Skin of body (tissue), 2 donors: ENCODE data around the gene ADAMTS14. TPM values are rescaled to one million over a fixed set of nuclear protein-coding genes. Genes with fewer than 3 reads are reported as not detected.
A peak's percentile ranks its signal among the peaks of the same experiment; 100 is the strongest.
"Not testable (repeated sequence)": the region's sequence is repeated elsewhere in the genome, so short reads cannot be mapped to it uniquely, and the experiment has no call there.

ENCODE experiments used
- DNase-seq: peaks from one replicate; lab custom pipeline; 2025; lab: John Stamatoyannopoulos, UW
- total RNA-seq: library from RNA; depleted of rRNA; stranded (reverse); fragments of >200 nt; gene quantifications from one replicate; pipeline ENCODE4 v1.2.3, GENCODE V29; 2014

The ADAMTS14 gene
- total RNA-seq, 1 donor from 2014 or later, result 5.2 TPM

DNA sequence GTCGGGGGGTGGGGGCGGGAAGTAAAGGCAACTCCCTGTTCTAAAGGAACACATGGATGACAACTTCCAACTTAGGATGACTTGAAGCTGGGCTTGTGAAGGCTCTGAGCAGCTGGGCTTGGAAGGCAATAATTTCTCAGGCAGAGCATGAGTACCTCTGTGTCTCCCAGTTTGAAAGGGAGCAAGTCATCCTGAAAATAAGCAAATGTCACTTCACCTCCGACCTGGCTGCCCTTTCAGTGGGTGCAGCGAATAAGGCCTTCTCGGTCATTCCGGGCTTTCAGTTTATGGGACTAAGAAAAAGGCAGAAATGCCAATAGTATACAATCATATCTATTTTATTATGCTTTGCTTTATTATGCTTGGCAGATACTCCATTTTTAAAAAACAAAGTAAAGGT lies 15.3 kb upstream of the ADAMTS14 start:
- no peak for DNase-seq

DNA sequence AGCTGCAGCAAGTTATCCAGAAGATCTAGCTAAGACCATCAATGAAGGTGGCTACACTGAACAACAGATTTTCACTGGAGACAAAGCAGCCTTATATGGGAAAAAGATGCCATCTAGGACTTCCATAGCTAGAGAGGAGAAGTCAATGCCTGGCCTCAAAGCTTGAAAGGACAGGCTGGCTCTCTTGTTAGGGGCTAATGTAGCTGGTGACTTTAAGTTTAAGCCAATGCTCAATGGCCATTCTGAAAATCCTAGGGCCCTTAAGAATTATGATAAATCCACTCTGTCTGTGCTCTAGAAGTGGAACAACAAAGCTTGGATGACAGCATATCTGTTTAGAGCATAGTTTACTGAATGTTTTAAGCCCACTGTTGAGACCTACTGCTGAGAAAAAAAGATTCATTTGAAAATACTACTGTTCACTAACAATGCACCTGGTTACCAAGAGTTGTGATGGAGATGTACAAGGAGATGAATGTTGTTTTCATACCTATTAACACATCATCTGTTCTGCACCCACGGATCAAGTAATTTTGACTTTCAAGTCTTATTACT lies 13.6 kb upstream of the ADAMTS14 start:
- no peak for DNase-seq

DNA sequence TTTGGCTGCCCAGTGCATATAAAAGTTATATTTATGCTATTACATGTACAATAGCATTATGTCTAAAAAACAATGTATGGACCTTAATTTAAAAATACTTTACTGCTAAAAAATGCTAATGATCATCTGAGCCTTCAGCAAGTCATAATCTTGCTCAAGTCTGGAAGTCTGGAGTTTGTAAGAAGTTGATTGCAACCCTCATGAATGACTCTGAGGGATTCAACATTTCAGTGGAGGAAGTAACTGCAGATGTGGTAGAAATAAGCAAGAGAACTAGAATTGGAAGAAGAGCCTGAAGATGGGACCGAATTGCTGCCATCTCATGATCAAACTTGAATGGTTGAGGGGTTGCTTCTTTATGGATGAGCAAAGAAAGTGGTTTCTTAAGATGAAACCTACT lies 13.0 kb upstream of the ADAMTS14 start:
- DNase-seq, result no peak

DNA sequence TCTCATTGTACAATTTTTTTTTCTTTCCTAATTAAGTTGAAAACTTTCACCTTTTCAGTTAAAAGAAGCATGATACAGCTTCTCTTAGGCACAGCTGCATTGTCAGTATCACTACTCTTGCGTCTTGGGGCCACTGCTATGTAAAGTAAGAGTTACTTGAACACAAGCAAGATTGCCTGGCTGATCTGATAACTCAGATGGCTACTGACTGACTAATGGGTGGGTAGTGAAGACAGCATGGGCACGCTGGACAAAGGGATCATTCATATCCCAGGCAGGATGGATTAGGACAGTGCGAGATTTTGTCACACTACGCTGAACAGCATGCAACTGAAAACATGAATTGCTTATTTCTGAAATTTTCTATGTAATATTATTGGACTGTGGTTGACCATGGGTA lies 11.6 kb upstream of the ADAMTS14 start:
- DNase-seq, result no peak

DNA sequence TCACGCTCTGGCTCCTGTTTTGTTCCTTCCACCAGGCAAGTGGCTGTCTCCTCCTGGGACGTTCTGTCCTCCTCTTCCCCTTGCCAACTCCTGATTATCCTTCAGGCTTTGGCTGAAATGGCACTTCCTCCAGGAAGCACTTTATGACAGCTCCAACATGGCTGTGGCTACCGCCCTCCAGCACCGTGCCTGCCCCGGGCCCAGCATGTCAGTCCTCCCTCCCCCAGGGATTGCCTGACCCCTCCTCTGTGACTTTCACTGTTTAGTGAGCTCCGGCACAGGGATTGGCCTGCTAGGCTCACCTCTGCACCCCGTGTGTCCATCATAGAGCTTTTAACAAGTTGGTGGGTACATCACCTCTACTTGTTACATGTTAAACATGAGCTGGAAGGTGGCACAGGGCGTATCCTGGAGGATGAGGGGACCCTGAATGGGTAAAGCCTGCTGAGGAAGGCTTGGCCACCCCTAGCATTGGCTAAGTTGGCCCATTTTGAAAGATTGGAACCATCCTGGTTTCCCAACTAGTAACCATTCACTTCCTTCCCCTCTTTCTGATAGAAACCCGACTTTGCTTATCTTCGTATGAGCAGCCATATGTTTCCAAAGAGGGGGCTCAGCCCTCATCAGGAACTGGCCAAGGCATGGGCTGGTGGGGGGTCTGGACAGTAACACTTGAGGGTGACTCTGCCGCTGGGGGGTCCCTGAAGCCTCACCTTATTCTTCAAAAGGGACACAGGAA lies 10.5 kb upstream of the ADAMTS14 start:
- DNase-seq, result no peak

DNA sequence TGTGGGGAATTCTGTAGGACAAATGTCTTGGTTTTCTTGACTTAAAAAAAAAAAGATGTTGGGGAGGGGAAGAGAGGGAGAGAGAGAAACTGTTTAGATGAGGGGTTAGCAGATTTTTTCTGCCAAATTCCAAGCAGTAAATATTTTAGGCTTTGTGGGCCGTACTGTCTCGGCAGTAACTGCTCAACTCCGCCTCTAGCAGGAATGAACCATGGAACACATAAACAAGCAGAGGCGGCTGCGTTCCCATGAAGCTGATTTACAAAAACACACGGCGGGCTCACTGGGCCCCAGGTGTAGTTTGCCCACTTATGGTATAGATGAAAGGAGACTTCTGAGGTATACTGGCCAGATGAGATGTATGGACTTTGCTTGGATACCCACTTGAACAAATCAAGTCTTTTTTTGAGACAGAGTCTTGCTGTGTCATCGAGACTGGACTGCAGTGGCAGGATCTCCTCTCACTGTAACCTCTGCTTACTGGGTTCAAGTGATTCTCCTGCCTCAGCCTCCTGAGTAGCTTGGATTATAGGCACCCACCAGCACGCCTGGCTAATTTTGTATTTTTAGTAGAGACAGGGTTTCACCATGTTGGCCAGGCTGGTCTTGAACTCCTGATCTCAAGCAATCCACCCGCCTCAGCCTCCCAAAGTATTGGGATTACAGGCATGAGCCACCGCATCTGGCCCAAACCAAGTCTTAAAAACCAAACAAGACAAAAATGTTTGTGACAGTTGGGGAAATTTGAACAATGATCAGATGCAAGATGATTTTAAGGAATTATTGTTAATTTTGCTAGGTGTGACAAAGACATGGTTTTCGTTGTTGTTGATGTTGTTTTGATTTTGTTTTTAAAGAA lies 9.7 kb upstream of the ADAMTS14 start:
- peak; percentile 83 for DNase-seq

DNA sequence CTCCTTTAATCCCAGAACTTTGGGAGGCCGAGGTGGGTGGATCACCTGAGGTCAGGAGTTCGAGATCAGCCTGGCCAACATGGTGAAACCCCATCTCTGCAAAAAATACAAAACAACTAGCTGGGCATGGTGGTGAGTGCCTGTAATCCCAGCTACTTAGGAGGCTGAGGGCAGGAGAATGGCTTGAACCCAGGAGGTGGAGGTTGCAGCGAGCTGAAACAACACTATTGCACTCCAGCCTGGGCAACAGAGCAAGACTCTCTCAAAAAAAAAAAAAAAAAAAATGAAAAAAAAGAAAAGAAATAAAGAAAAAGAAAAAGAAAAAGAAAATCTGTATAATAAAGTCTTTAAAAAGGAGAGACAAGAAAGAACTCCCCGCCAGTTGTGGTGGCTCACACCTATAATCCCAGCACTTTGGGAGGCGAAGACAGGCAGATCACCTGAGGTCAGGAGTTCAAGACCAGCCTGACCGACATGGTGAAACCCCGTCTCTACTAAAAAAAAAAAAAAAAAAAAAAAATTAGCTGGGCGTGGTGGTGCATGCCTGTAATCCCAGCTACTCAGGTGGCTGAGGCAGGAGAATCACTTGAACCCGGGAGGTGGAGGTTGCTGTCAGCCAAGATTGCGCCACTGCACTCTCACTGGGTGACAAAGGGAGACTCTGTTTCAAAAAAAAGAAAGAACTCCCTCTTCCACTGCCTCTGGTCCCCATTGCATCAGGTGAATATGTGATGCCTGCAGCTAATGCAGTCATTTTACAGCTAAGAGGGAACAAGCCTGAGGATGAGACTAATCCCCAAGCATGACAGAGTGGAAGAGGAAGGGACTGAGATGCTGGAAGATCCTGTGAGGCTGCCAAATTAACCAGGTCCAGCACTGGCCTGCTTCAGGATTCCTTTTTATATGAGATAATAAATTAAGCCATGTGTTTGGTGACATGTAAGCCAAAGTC lies 8.6 kb upstream of the ADAMTS14 start:
- peak; percentile 69 for DNase-seq

DNA sequence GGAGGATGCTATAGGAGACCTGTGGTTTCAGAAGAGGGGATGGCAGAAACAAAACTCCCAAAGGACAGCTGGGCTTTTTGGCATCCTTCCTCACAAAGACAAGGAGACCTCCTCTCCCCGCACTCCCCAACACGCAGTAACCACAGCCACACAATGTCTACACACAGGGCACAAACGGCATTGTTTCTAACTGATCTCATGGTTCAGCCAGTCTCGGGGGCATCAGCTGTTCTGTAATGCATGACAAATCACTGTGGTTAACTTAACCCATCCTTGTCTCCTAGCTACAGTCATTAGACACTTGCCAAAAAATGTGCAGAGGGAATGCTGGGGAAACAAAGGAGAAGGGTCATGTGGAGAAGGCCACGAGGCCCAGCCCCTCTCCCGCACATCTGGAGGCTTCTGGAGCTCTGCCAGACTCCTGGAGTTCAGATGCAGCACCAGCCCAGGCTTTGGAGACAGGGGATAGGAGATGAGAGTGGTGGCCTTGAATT lies 7.6 kb upstream of the ADAMTS14 start:
- peak; percentile 98 for DNase-seq

DNA sequence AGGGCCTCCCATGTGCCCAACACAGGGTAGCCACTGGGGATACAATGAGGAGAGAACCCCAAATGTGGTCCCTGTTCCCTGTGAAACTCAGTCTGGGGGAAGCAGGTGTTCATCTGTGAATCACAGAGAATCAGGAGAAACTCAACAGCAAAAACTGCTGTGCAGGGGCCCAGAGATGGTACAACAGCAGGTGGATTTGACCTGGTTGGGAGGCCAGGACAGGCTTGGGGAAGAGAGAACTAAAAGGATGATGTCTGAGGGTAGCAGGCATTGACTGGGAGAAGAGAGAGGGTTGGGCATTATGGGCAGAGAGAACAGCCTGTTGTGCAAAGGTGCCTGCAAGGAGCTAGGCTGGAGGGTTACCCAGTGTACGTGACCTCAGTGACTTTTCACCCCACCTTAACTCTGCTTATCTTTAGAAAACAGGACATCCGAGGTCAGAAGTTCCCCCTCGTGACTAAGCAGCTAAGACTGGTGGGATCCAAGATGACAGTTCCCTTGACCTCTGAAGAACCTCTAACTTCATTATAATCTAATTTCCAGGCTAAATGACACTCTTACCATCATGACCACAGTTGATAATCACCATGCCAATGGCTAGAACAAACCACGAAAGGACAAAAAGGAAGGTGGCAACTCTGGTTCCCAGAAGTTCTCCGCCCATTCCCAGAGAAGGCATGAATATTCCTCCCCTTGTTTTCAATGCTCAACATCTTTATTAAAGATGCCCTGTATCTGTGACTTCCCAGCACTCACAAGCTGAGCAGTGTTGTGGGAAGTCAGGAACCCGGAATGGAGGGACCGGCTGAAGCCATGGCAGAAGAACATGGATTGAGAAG lies 5.1 kb upstream of the ADAMTS14 start:
- no peak for DNase-seq

DNA sequence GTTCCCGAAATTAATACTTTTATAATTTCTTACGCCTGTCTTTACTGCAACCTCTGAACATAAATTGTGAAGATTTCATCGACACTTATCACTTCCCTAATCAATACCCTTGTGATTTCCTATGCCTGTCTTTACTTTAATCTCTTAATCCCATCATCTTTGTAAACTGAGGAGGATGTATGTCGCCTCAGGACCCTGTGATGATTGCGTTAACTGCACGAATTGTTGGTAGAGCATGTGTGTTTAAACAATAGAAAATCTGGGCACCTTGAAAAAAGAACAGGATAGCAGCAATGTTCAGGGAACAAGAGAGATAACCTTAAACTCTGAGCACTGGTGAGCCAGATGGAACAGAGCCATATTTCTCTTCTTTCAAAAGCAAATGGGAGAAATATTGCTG lies 4.5 kb upstream of the ADAMTS14 start:
- DNase-seq, result not testable (repeated sequence)

DNA sequence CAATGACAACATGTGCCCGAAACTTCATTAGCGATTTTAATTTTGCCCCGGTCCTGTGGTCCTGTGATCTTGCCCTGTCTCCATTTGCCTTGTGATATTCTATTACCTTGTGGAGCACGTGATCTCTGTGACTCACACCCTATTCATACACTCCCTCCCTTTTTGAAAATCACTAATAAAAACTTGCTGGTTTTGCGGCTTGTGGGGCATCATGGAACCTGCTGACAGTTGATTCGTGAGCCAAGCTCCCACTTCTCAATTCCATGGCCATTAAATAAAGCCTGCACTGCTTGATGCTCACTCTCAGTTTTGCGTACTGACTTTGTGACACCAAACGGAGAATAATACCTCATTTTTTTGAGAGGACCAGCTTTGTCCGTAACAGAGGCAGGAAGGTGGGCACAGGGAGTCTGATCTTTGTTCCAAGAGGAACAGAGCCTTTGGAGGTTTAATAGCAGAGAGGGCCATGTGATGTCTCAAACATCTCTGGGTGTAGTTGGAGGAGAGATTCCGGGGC lies 3.8 kb upstream of the ADAMTS14 start:
- DNase-seq, result no peak

DNA sequence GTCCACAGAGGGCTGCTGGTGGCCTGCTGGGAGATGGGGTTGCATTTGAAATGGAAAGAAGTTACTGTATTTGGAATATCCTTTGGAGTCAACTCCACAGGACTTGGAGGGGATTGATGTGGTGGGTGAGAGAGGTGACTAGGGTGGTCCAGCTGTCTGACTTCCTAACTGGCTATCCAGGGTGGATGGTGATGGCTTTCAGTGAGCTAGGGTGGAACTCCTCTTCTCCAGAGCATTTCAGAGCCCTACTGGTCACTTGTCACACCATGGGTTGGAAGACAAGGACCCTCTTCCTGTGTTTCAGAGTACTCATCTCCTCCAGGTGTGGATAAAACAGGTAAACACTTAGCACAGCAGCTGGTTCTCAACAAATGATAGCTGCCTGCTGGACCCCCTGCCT lies 3.3 kb upstream of the ADAMTS14 start:
- DNase-seq, result no peak

DNA sequence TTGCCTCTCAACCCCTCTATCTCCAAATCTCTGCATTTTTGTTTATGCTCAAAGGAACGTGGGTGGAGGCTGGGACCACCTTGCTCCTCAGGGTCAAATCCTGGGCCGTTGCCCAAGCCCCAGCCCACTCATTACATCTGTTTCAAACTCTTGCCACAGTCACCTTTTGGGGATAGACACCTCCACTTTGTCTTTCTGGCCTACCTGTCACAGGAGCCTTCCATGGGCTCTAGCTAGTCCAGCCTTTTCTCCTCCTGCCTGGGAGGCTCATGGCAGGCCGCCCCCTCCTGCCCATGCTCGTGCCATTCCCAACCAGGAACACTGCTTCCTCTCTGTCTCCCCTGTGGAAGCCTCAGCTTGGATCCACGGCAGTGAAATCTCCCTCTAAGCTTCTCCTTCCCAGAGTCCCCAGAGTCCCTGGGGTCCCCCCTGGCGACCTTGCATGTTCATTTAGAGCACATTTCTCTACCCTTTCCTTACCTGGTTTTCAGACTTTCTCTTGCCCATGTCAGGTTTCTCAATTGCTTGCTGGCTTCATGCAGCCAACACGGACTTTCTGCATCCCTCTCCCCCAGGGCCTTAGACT lies 2.5 kb upstream of the ADAMTS14 start:
- DNase-seq, result no peak

DNA sequence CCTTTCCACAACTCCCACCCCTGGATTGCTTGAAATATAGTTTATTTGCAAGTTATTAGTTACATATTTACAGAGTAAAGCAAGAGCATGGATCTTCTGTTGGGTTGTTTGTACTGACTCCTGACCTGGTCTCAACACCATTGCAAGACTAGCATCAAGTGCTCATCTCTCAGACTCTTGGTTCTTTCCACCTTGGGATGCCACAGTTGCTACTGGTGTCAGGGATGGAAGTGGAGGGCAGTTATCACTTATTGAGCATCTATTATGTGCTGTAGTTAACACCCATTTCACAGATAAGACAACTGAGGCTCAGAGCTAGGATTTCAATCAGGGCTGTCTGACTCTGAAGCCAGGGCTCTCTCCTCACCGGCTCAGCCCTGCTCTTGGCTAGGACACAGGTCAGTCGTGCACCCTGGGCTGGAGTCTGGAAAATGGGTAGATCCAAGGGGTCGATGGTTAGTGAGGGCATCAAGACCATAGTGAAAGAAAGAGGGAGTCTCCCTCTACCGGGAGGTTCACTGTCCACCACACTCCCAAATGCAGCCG lies 614 bp upstream of the ADAMTS14 start:
- DNase-seq, result no peak

DNA sequence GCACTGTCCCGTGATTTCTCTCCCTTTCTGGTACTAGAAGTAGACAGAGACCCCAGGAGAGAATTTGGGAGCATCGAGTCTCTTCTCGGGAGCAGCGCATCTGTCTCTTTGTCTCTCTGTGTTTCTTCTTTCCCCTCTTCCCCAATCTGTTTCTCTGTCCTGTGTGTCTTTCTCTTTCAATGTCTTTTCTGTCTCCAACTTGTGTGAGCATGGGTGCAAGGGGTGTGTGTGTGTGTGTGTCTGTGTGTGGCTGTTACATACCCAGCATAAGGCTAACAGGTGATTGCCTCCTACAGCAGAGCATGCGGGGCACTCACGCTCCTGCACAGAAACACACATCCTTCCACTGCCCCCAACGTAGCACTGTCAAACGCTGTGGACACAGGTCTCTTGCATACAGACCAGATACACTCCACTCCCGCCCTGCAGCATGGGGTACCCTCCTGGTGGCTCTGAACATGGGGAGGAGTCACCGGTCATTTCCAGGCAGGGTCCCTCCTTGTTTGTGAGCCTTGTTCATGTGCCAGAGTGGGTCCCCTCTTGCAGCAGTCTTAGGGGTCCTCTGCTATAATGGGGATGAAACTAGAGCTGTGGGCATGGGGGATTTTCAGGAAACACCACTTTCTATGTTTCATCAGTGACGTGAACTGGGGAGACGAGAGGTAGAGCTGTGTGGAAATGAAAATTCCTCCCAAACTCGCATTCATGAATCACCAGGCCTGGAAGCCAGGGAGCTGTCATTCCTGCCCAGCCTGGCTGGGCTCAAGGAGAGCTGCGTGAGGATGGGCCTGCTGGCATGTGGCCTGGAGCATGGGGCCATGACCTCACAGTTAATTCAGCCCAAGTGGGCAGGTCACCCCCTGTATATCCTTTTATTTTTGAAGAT lies 980 bp downstream of the ADAMTS14 start:
- peak; percentile 18 for DNase-seq

DNA sequence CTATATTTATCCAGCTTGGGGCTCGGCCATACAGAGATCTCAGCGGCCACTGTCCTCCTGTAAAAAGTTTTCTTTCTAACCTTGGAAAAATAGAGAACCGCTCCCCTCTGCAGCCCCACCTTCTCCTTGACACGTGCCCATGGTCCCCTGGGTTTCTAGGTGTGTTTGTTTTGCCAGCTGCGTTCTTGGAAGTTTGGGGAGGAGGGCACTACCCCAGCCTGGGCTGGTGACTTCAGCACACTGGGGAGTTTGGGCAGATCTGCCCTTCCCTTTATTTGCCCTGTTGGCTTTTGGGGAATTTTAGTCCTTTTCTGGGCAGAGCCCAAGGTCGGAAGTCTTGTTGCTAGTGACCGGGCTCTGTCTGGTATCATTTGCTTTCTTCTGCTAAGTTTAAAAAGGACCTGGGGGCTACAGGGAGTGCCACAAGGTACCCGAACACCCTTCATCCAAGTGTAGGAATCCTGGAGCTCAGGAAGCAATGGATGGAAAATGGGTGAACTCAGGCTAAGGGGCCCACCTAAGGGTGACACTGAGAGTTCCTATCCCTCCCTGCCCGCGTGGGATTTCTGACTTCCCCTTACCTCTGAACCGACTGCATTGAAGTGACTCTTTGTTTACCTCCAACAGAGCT lies 1.7 kb downstream of the ADAMTS14 start:
- no peak for DNase-seq

DNA sequence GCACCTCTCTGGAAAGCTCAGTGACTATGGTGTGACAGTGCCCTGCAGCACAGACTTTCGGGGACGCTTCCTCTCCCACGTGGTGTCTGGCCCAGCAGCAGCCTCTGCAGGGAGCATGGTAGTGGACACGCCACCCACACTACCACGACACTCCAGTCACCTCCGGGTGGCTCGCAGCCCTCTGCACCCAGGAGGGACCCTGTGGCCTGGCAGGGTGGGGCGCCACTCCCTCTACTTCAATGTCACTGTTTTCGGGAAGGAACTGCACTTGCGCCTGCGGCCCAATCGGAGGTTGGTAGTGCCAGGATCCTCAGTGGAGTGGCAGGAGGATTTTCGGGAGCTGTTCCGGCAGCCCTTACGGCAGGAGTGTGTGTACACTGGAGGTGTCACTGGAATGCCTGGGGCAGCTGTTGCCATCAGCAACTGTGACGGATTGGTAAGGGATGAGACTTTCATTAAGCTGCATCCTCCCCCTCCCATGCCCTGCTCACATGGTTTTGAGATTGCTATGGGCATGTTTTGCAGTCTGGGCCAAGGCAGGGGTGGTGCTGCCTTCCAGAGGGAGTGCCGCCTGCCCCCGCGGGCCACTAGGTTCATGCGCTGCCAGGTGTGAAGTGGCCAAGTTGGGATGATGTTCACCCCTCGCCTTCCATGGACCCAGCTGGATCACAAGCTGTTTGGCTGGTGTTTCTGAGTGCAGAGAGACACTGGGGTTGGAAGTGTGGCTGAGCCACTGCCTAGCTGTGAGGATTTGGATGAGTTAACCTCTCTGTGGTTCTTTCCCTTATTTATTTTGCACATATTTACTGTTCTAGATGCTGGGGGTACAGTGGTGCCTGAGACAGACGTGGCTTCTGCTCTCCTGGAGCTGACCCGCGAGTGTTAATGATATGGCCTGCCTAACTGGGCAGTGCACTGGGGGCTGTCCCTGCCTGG lies 2.5 kb downstream of the ADAMTS14 start:
- DNase-seq, result no peak
